HepG2 (cell line): Measurements from ENCODE around the gene COQ8A. TPM values are rescaled to one million over a fixed set of nuclear protein-coding genes. Genes with fewer than 3 reads are reported as not detected.
A peak's percentile ranks its signal among the peaks of the same experiment; 100 is the strongest.

Source experiments
- FOSL2 ChIP-seq: sonication (generic); formaldehyde crosslinking; IDR thresholded peaks from 2 replicates; pipeline ENCODE4 v1.4.0; 2020; ENCODE audit warnings: missing genetic modification reagents
- ISL2 ChIP-seq: sonication (generic); formaldehyde crosslinking; IDR thresholded peaks from 2 replicates; pipeline ENCODE4 v1.5.0; 2020; ENCODE audit warnings: missing genetic modification reagents
- KAT8 ChIP-seq: IDR thresholded peaks from 2 replicates; pipeline ENCODE4 v1.6.1; 2016; ENCODE audit warnings: missing genetic modification reagents, missing compliant biosample characterization
- SPEN ChIP-seq: sonication (generic); formaldehyde crosslinking; IDR thresholded peaks from 2 replicates; pipeline ENCODE4 v1.5.1; 2020; ENCODE audit warnings: low read depth, mild to moderate bottlenecking, missing genetic modification reagents
- ZNF350 ChIP-seq: sonication (generic); formaldehyde crosslinking; IDR thresholded peaks from 2 replicates; pipeline ENCODE4 v1.4.0; 2020; ENCODE audit warnings: mild to moderate bottlenecking, low read depth, missing genetic modification reagents, borderline replicate concordance
- ZNF547 ChIP-seq: sonication (generic); formaldehyde crosslinking; IDR thresholded peaks from 2 replicates; pipeline ENCODE4 v1.5.1; 2020; ENCODE audit warnings: mild to moderate bottlenecking, missing genetic modification reagents
- ZNF792 ChIP-seq: IDR thresholded peaks from 2 replicates; pipeline ENCODE4 v1.6.1; 2016
- polyA plus RNA-seq, 8 experiments: library from polyadenylated mRNA; depleted of rRNA in 3 of 8; stranded (reverse) in 7 of 8; unstranded in 1 of 8; fragments of >200 nt; fragmentation: Illumina TruSeq in 4 of 8; extraction: Trizol in 4 of 8; gene quantifications; 2 replicates each; pipeline versions ENCODE4 v1.2.1 to v1.2.3, GENCODE V29; 2011 to 2016; ENCODE audit warnings: low read depth in 4 of 8, missing spikeins in 1 of 8, mixed read lengths in 1 of 8; ENCODE audit not compliant: insufficient read depth in 1 of 8
- total RNA-seq, 5 experiments: library from RNA; depleted of rRNA; stranded (reverse); fragments of >200 nt; fragmentation: Illumina TruSeq; extraction: Trizol; gene quantifications; 2 replicates each; pipeline ENCODE4 v1.2.3, GENCODE V29; 2016; ENCODE audit warnings: low read depth in 1 of 5
- TF ChIP-seq, protein P1 (sequence below): IDR thresholded peaks from 2 replicates; pipeline ENCODE4 v1.6.1; 2016; ENCODE audit warnings: low read depth, missing genetic modification reagents, missing compliant biosample characterization
- TF ChIP-seq, protein P2 (sequence below): sonication (generic); formaldehyde crosslinking; IDR thresholded peaks from 2 replicates; pipeline ENCODE4 v1.4.0; 2020; ENCODE audit warnings: mild to moderate bottlenecking, low read depth, missing genetic modification reagents
- TF ChIP-seq, protein P3 (sequence below): sonication (generic); formaldehyde crosslinking; IDR thresholded peaks from 2 replicates; pipeline ENCODE4 v1.4.0; 2020; ENCODE audit warnings: missing genetic modification reagents
- TF ChIP-seq, protein P4 (sequence below): sonication (generic); formaldehyde crosslinking; IDR thresholded peaks from 2 replicates; pipeline ENCODE4 v1.4.0; 2020; ENCODE audit warnings: missing genetic modification reagents, borderline replicate concordance
- TF ChIP-seq, protein P5 (sequence below): sonication (generic); formaldehyde crosslinking; IDR thresholded peaks from 2 replicates; pipeline ENCODE4 v1.5.1; 2020; ENCODE audit warnings: missing genetic modification reagents, mild to moderate bottlenecking, borderline replicate concordance

Gene COQ8A
- total and polyA plus RNA-seq, 2 of the 13 experiments (the other 11 are each of a cell fraction or from before 2014, with no cell fraction given), result 60.4 to 88.7 TPM

DNA sequence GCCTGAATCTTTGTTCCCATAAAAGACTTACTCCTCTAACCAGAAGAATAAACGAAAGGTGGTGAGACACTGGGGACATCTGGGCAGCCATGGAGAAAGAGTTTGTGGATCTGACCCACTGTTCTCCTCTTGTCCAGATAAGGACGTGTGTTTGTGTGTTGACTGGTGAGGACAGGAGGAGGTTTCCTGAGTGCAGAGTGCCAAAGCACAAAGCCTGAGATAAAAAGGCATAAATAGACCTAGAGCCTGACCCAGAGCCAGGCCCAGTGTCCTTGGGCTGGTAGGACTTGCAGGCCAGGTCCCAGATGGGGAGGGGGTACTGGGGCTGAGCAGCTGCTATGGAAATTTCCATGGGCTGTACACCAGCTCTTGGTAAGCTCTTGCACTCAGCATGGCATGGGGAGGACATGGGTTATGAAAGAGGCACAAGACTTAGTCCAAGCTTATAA, 19.6 kb upstream of the COQ8A start (continued):
- TF ChIP-seq, protein P1, sequence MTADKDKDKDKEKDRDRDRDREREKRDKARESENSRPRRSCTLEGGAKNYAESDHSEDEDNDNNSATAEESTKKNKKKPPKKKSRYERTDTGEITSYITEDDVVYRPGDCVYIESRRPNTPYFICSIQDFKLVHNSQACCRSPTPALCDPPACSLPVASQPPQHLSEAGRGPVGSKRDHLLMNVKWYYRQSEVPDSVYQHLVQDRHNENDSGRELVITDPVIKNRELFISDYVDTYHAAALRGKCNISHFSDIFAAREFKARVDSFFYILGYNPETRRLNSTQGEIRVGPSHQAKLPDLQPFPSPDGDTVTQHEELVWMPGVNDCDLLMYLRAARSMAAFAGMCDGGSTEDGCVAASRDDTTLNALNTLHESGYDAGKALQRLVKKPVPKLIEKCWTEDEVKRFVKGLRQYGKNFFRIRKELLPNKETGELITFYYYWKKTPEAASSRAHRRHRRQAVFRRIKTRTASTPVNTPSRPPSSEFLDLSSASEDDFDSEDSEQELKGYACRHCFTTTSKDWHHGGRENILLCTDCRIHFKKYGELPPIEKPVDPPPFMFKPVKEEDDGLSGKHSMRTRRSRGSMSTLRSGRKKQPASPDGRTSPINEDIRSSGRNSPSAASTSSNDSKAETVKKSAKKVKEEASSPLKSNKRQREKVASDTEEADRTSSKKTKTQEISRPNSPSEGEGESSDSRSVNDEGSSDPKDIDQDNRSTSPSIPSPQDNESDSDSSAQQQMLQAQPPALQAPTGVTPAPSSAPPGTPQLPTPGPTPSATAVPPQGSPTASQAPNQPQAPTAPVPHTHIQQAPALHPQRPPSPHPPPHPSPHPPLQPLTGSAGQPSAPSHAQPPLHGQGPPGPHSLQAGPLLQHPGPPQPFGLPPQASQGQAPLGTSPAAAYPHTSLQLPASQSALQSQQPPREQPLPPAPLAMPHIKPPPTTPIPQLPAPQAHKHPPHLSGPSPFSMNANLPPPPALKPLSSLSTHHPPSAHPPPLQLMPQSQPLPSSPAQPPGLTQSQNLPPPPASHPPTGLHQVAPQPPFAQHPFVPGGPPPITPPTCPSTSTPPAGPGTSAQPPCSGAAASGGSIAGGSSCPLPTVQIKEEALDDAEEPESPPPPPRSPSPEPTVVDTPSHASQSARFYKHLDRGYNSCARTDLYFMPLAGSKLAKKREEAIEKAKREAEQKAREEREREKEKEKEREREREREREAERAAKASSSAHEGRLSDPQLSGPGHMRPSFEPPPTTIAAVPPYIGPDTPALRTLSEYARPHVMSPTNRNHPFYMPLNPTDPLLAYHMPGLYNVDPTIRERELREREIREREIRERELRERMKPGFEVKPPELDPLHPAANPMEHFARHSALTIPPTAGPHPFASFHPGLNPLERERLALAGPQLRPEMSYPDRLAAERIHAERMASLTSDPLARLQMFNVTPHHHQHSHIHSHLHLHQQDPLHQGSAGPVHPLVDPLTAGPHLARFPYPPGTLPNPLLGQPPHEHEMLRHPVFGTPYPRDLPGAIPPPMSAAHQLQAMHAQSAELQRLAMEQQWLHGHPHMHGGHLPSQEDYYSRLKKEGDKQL (CRISPR knock-in tag), result no peak
- no peak for TF ChIP-seq ZNF547 (CRISPR knock-in tag)
- TF ChIP-seq, protein P2, sequence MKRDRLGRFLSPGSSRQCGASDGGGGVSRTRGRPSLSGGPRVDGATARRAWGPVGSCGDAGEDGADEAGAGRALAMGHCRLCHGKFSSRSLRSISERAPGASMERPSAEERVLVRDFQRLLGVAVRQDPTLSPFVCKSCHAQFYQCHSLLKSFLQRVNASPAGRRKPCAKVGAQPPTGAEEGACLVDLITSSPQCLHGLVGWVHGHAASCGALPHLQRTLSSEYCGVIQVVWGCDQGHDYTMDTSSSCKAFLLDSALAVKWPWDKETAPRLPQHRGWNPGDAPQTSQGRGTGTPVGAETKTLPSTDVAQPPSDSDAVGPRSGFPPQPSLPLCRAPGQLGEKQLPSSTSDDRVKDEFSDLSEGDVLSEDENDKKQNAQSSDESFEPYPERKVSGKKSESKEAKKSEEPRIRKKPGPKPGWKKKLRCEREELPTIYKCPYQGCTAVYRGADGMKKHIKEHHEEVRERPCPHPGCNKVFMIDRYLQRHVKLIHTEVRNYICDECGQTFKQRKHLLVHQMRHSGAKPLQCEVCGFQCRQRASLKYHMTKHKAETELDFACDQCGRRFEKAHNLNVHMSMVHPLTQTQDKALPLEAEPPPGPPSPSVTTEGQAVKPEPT (CRISPR knock-in tag), result no peak
- peak; percentile 47; the same call in 1 of the 2 replicates for TF ChIP-seq ZNF350 (CRISPR knock-in tag)
- TF ChIP-seq, protein P3, sequence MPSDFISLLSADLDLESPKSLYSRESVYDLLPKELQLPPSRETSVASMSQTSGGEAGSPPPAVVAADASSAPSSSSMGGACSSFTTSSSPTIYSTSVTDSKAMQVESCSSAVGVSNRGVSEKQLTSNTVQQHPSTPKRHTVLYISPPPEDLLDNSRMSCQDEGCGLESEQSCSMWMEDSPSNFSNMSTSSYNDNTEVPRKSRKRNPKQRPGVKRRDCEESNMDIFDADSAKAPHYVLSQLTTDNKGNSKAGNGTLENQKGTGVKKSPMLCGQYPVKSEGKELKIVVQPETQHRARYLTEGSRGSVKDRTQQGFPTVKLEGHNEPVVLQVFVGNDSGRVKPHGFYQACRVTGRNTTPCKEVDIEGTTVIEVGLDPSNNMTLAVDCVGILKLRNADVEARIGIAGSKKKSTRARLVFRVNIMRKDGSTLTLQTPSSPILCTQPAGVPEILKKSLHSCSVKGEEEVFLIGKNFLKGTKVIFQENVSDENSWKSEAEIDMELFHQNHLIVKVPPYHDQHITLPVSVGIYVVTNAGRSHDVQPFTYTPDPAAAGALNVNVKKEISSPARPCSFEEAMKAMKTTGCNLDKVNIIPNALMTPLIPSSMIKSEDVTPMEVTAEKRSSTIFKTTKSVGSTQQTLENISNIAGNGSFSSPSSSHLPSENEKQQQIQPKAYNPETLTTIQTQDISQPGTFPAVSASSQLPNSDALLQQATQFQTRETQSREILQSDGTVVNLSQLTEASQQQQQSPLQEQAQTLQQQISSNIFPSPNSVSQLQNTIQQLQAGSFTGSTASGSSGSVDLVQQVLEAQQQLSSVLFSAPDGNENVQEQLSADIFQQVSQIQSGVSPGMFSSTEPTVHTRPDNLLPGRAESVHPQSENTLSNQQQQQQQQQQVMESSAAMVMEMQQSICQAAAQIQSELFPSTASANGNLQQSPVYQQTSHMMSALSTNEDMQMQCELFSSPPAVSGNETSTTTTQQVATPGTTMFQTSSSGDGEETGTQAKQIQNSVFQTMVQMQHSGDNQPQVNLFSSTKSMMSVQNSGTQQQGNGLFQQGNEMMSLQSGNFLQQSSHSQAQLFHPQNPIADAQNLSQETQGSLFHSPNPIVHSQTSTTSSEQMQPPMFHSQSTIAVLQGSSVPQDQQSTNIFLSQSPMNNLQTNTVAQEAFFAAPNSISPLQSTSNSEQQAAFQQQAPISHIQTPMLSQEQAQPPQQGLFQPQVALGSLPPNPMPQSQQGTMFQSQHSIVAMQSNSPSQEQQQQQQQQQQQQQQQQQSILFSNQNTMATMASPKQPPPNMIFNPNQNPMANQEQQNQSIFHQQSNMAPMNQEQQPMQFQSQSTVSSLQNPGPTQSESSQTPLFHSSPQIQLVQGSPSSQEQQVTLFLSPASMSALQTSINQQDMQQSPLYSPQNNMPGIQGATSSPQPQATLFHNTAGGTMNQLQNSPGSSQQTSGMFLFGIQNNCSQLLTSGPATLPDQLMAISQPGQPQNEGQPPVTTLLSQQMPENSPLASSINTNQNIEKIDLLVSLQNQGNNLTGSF (CRISPR knock-in tag), result peak; percentile 82; the same call in 1 of the 2 replicates
- TF ChIP-seq ZNF792 (CRISPR knock-in tag), result peak; percentile 62; the same call in 1 of the 2 replicates
- TF ChIP-seq, protein P4, sequence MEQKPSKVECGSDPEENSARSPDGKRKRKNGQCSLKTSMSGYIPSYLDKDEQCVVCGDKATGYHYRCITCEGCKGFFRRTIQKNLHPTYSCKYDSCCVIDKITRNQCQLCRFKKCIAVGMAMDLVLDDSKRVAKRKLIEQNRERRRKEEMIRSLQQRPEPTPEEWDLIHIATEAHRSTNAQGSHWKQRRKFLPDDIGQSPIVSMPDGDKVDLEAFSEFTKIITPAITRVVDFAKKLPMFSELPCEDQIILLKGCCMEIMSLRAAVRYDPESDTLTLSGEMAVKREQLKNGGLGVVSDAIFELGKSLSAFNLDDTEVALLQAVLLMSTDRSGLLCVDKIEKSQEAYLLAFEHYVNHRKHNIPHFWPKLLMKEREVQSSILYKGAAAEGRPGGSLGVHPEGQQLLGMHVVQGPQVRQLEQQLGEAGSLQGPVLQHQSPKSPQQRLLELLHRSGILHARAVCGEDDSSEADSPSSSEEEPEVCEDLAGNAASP, result peak; percentile 75; the same call in 1 of the 2 replicates
- peak; percentile 47; the same call in 1 of the 2 replicates for TF ChIP-seq FOSL2
- TF ChIP-seq ISL2 (CRISPR knock-in tag), result peak; percentile 68; the same call in 1 of the 2 replicates
- TF ChIP-seq, protein P5, sequence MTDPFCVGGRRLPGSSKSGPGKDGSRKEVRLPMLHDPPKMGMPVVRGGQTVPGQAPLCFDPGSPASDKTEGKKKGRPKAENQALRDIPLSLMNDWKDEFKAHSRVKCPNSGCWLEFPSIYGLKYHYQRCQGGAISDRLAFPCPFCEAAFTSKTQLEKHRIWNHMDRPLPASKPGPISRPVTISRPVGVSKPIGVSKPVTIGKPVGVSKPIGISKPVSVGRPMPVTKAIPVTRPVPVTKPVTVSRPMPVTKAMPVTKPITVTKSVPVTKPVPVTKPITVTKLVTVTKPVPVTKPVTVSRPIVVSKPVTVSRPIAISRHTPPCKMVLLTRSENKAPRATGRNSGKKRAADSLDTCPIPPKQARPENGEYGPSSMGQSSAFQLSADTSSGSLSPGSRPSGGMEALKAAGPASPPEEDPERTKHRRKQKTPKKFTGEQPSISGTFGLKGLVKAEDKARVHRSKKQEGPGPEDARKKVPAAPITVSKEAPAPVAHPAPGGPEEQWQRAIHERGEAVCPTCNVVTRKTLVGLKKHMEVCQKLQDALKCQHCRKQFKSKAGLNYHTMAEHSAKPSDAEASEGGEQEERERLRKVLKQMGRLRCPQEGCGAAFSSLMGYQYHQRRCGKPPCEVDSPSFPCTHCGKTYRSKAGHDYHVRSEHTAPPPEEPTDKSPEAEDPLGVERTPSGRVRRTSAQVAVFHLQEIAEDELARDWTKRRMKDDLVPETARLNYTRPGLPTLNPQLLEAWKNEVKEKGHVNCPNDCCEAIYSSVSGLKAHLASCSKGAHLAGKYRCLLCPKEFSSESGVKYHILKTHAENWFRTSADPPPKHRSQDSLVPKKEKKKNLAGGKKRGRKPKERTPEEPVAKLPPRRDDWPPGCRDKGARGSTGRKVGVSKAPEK (CRISPR knock-in tag), result no peak
- TF ChIP-seq SPEN (CRISPR knock-in tag), result 0 out of 2 replicates have a peak, but pooled peaks have one; percentile 40
- TF ChIP-seq KAT8 (CRISPR knock-in tag), result peak; percentile 79
